HG03135 (cell line): ENCODE measurements around the gene NEU4.

Experiments
- ATAC-seq: cut with Tn5 transposase; IDR thresholded peaks from one replicate; pipeline ENCODE4 v1.9.1; 2021; ENCODE audit warnings: mild to moderate bottlenecking, moderate library complexity; ENCODE audit not compliant: unreplicated experiment

The NEU4 gene

DNA sequence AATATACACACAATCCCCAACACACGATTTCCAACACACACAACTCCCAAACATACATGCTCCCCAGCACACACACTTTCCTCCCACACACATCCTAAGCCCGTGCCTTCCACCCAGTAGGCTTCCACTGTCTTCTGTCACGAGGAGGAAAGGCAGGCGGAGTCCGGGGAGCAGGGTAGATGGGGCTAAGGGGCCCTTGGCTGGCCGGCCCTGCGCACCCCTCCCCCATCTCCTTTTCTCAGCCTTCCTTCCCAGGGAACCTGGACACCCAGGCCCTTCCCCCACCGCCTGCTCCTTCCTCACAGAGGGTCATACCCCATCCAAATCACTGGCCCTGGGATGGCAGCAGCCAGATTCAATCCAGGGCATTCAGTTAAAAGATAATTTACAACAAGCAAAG lies 53.1 kb downstream of the NEU4 start:
- no peak for ATAC-seq

DNA sequence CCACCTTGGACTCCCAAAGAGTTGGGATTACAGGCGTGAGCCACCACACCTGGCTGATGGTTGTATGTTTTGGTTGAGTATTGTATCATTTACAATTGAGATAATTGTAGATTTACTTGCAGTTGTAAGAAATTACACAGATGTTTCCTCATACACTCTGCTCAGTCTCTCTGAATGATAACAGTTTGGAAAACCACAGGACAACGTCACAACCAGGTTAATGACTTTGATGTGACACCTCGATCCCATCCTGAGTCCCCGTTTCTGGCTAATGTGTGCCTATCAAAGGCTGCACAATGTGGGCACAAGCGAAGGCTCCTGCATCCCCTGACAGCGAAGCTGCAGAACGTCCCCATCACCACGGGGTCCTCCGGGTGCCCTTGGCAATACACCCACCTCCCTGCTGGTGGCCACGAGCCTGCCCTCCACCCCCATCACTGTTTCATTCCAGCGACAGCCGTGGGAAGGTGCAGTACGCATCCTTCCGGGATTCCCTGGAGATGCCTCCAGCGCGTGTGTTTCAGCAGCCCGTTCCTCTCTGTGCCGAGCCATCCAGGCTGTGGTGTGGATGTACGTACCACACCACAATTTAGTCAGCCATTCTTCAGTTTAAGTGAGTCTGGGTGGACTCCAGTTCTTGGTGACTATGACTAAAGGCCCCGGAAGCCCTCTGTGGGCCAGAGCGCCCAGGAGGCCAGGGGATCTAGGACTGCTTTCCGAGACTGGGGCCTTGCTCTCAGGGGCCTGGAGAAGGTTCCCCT lies 54.0 kb downstream of the NEU4 start:
- ATAC-seq, result no peak

GRCh38 chr2:241863536-241863954 lies 54.6 kb downstream of the NEU4 start:
- ATAC-seq, result no peak

GRCh38 chr2:241864168-241864849 lies 55.3 kb downstream of the NEU4 start:
- no peak for ATAC-seq

DNA sequence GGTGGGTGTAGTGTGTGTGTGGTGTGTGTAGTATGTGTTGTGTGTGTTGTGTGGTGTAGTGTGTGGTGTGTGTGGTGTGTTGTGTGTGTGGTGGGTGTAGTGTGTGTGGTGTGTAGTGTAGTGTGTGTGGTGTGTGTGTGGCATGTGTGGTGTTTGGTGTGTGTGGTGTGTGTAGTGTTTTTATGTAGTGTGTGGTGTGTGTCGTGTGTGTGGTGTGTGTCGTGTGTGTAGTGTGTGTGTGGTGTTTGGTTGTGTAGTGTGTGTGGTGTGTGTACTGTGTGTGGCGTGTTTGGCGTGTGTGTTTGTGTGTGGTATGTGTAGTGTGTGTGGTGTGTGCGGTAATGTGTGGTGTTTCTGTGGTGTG lies 55.8 kb downstream of the NEU4 start:
- no peak for ATAC-seq

- ATAC-seq, result no peak
These were observed 56.5 kb downstream of the NEU4 start for GRCh38 chr2:241865416-241865956.

- no peak for ATAC-seq
These were observed 57.2 kb downstream of the NEU4 start for GRCh38 chr2:241865957-241866789.
